Activated CD4-positive, alpha-beta T cell treated with anti-CD3 and anti-CD28 coated beads, Interleukin-2, amount 50 U/mL, for 4 hours (primary cell): ENCODE measurements around the gene KIF18B.

Experiments
- DNase-seq, 2 experiments: peaks; one replicate each; pipeline ENCODE4 v3.0.0-alpha.2; 2020

Gene KIF18B

DNA sequence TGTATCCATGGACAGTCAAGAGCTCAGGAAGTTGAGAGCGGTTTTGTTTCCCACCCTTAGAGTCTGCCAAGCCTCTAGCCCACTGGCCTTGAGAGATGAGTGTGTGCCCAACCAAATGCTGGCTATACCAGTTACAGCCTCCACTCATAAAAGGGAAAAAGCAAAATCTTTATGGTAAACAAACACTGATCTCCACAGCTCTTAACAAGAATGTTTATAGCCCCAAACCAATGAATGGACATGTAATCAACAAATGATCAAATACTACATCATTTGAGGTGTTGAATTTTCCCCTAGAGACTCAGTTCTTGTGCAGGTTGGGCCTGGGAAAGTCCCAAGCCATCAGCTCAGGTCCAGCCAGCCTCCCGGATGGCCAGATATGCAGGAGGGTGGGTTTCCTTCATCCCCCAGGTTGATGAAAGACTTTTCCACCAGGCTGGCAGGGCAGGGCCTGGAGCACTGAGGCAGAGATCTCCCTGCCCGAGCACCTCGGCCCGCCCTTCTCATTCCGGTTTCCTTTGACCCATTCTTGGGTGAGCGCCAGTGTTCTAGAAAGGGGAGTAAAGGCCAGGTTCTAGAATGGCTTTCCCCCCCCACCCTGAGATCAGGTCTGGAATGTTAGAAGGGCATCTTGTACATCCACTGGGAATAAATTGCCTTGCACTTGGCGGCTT, 44.4 kb downstream of the KIF18B start:
- no peak for DNase-seq

GRCh38 chr17:44902135-44902760, 45.3 kb downstream of the KIF18B start:
- DNase-seq: no peak

DNA sequence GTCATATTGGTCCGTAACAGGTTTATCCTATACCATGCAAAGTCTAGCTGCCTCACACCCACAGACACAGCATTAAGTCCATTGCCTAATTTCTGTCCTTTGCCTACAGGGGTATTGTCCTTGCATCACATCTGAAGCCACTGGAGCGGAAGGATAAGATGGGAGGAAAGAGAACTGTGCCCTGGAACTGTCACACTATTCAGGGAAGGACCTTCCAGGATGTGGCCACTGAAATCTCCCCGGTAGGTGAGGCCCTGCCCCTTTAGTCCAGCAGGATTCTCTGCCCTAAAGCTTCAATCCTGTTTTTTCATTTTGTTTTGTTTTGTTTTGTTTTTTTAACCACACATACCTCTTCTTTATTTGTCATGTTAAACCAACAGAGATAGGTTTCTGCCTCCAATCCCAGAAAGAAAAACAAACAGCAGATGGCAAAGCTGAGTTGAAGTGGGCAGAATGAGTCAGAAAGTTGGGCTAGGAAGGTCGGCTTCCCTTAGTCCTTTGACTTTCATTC, 46.1 kb downstream of the KIF18B start:
- no peak for DNase-seq

GRCh38 chr17:44900894-44901293, 46.7 kb downstream of the KIF18B start:
- no peak for DNase-seq

- peak; percentile 90 for DNase-seq
Observed at GRCh38 chr17:44899074-44899782, 48.3 kb downstream of the KIF18B start, which contains the start of gene EFTUD2. Gene EFTUD2, minus strand, starts transcription at chr17:44899445. Its CDS starts 4,924 bp downstream, at chr17:44894521.

DNA sequence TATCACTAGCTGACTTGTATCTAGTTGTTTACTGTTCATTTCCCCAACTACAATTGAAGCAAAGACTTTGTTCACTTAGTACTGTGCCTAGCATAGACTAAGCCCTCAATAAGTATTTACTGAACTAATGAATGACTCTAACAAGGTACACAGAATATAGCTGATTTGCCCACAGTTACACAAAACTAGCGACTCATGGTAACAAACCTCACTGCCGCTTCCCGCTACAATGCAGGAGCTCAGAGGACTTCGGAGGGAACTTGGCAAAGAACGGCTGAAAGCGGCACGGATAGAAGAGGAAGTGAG, 48.9 kb downstream of the KIF18B start:
- DNase-seq: no peak

DNA sequence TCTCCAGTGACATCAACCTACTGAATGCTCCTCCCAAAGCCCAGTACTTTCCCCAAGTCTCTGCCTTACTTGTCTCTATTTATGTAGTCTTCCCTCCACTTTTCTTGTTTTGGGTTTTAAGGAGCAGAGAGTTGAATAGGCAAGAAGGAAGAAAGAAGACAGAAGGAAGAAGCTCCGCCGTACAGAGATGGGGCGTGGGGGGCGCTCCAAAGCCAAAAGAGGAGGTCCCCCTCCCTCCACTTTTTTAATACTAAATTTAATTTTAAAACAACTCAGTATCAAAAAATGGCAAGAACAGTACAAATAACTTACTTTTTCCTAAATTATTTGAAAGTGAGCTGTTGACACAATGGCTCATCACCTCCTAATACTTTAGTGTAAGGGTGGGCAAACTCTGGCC, 52.9 kb downstream of the KIF18B start:
- DNase-seq: no peak

- no peak for DNase-seq
Observed at GRCh38 chr17:44892250-44892649, 55.3 kb downstream of the KIF18B start.

- DNase-seq: no peak
Observed at GRCh38 chr17:44889003-44889402, 58.6 kb downstream of the KIF18B start.

DNA sequence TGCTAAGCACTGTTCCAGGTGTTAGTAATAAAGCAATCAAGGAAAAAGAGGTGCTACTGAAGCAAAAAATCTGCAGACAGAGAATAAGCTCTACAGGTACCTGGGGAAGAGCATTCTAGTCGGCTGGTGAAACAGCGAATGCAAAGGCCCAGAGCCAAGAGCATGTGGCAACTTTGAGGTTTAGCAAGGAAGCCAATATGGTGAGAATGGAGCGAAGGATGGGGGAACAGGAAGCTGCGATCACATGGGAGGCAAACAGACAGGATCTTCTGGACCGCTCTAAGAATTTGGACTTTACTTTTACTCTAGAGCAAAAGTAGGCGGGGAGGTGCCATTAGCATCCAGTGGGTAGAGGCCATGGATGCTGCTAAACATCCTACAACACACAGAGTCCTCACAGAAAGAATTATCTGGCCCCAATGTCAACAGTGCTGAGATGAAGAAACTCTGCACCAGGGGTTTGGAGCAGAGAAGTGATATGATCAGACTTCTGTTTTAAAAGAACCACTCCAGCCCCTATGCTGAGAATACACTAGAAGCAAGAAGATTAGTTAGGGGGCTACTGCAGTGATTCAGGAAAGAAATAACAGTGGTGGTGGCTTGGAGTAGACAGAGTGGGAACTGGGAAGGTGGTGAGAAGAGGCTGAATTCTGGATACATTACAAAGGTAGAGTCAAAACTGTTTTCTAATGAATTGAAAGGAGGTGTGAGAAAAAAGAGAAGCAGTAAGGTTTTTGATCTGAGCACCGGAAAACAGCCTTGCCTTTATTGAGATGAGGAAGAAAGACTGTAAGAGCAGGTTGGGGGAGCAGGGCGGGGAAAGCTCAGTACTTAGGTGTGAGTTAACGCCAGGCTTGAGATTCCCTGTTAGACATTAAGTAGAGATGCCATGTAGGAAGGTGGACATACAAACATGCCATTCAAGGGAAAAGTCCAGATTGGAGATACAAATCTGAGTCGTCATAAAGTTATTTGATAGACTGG, 59.3 kb downstream of the KIF18B start:
- DNase-seq: no peak

DNA sequence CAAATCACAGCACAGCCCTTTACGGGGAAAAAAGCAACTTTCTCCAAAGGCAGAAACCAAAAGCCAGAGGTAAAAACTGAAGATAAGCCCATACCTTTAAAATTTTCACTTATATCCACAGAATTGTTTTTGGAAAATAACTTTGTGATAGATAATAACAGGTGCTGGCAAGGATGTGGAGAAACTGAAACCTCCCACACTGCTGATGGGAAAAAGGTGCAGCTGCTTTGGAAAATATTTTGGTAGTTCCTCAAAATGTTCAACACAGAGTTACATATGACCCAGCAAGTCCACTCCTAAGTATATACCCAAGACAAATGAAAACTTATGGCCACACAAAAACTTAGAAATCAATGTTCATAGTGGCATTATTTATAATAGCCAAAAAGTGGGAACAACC, 60.6 kb downstream of the KIF18B start:
- no peak for DNase-seq

DNA sequence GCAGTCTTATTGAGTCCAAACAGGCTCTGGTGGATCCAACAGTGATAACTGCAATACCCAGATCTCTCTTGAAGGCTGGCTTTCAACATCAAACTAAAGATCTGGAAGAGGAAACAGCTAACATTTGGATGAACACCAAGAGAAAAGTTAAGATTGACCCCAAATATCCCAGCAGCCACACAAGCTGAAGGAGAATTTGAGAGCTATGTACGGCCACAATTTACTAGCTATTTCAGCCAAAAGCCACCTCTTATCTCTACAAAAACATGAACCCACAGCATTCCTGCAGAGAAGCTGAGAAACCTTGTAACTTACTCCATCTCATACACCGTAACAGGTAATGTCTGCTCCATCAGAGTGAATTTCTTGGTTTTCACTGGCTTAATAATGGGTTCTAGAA, 62.6 kb downstream of the KIF18B start:
- DNase-seq: no peak

DNA sequence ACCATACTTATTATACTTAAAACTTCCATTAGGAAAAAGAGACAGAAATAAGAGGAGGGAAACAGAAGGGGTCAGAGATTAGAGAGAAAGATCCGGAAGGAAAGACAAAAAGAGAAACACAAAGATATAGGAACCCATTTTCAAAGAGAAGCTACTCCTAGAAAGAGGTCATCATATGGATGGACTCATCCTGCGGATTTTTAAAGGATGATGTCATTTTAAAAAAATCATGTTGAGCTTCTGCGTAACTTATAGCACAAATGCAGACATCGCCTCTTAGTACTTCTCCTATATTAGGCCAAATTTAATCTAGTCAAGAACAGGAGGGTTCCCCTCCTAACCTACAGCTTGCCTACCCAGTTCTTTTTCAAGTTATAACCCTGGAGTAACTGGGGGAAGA, 66.4 kb downstream of the KIF18B start:
- no peak for DNase-seq

DNA sequence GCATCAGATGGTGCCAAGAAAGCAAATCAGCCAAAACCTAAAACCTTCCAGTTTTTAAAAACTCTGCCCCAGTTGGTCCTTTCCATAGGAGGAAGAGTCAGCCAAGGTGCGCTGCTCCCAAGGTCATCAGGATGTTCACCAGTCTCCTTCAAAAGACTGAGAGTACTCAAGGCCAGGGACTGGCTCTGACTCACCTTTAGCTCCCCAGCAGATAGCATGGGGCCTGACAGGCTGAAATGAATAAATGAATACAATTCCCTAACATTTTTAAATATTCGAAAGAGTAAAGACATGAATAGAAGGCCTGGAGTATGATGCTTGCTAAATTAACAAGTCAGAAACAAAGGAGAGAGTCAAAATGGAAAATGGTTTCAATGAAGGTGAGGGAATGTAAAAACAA, 67.5 kb downstream of the KIF18B start:
- DNase-seq: no peak

DNA sequence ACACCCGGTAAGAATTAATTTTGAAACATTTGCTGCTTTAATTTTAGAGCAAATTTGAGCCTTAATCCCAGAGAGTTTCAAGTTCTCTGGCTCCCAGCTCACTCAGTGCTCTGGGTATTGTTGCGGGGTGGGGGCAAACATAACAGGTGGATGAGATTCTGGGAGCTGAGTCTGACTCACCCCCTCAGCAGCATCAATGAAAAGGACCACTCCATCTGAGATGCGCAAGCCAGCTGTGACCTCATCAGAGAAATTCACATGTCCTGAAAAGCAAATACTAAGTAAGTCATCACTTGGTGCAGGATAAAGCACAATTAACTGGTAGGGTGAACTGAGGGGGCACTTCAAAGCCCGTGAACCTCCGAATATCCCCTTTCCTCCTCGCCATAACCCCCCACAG, 68.2 kb downstream of the KIF18B start:
- no peak for DNase-seq

DNA sequence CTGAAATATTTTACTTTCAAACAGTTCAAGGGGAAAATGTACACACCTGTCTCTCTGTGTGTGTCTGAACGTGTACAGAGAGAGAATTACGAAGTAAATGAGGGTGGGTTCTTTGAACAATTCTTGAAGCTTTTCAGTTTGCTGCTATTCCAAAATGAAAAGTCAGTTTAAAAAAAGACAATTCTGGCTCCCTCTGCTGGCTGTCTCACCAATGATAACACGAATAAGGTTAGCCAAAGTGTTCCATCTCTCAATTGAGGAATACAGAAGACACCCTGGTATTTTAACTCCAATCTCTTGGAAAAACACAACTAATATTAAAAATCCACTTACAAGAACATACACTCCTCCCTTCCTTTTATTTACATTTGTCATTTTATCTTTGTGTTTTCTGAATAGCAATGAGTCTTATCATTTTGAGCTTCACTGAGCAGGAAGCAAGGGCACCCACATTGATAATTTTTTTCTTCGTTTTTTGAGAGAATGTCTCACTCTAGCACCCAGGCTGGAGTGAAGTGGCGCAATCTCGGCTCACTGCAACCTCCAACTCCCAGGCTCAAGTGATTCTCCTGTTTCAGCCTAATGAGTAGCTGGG, 68.8 kb downstream of the KIF18B start:
- peak; percentile 9 to 12 for DNase-seq

- DNase-seq: no peak
Observed at GRCh38 chr17:44877121-44877520, 70.5 kb downstream of the KIF18B start.

DNA sequence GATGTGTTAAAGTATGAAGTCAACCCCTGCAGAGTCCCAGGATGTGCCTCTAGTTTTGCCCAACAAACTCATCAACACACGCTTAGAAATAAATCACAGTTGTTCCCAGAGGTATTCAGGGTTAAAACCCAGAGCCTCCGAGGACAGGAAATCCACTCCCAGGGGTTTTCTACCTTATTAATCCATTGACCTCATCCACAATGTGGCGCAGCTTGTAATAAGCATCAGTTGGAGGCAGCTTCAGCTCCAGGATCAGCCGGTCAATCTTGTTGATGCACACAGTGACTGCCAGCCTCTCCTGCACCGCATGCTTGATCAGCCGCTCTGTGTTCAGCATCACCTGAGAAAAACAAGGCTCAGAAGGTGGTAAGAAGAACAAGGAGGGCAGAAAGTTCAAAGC, 71.8 kb downstream of the KIF18B start:
- no peak for DNase-seq
